DOHH2 (cell line): ENCODE data around the gene UNC93B1.

ENCODE experiments used
- H3F3A ChIP-seq: fragments of 200-600 bp; sonication (generic), shearing (Covaris generic); 2 replicates; pipeline ENCODE4 v1.6.0; 2016; ENCODE audit warnings: antibody characterized with exemption, mild to moderate bottlenecking; ENCODE audit not compliant: control insufficient read depth, insufficient read depth
- H3K27ac ChIP-seq: fragments of 200-600 bp; sonication (generic); 2 replicates; pipeline ENCODE4 v1.5.1; 2014; ENCODE audit warnings: low read depth, mild to moderate bottlenecking, low read length, moderate library complexity
- H3K27me3 ChIP-seq: fragments of 200-600 bp; sonication (generic); 2 replicates; pipeline ENCODE4 v1.6.1; 2014; ENCODE audit warnings: mild to moderate bottlenecking, low read length, mixed read lengths; ENCODE audit not compliant: control insufficient read depth
- H3K36me3 ChIP-seq: fragments of 200-600 bp; sonication (generic); 2 replicates; pipeline ENCODE4 v1.6.1; 2014; ENCODE audit warnings: mild to moderate bottlenecking, low read length, moderate library complexity, mixed read lengths; ENCODE audit not compliant: control insufficient read depth
- H3K4me1 ChIP-seq: fragments of 200-600 bp; sonication (generic); 2 replicates; pipeline ENCODE4 v1.6.1; 2014; ENCODE audit warnings: mild to moderate bottlenecking, low read length, mixed read lengths; ENCODE audit not compliant: control insufficient read depth
- H3K4me2 ChIP-seq: fragments of 200-600 bp; sonication (generic); 2 replicates; pipeline ENCODE4 v1.6.0; 2014; ENCODE audit warnings: mild to moderate bottlenecking, low read length, moderate library complexity
- H3K4me3 ChIP-seq: fragments of 200-600 bp; sonication (generic); 2 replicates; pipeline ENCODE4 v1.5.1; 2014; ENCODE audit warnings: mild to moderate bottlenecking, low read length, mixed read lengths
- H3K79me2 ChIP-seq: fragments of 200-600 bp; sonication (generic); 2 replicates; pipeline ENCODE4 v1.6.1; 2014; ENCODE audit warnings: mild to moderate bottlenecking, low read length, mixed read lengths; ENCODE audit not compliant: control insufficient read depth
- H3K9me2 ChIP-seq: fragments of 200-600 bp; sonication (generic); replicated peaks from 2 replicates; pipeline ENCODE4 v1.6.1; 2014; ENCODE audit warnings: mild to moderate bottlenecking, low read length, mixed read lengths; ENCODE audit not compliant: control insufficient read depth
- H3K9me3 ChIP-seq: fragments of 200-600 bp; sonication (generic); 2 replicates; pipeline ENCODE4 v1.6.1; 2014; ENCODE audit warnings: antibody characterized with exemption, low read length, mixed read lengths; ENCODE audit not compliant: control insufficient read depth, insufficient read depth
- H4K20me1 ChIP-seq: fragments of 200-600 bp; sonication (generic); 2 replicates; pipeline ENCODE4 v1.6.0; 2014; ENCODE audit warnings: low read depth, mild to moderate bottlenecking, antibody characterized with exemption, low read length, moderate library complexity; ENCODE audit not compliant: control insufficient read depth, insufficient read depth
- CTCF ChIP-seq: fragments of 200-600 bp; sonication (generic); IDR thresholded peaks from one replicate; pipeline ENCODE4 v1.5.1; 2014; ENCODE audit warnings: antibody characterized with exemption, mild to moderate bottlenecking, low read depth, low read length; ENCODE audit not compliant: poor library complexity, severe bottlenecking
- EZH2phosphoT487 ChIP-seq: fragments of 200-600 bp; sonication (generic); IDR thresholded peaks from 2 replicates; pipeline ENCODE4 v1.6.1; 2017; ENCODE audit warnings: borderline replicate concordance, mild to moderate bottlenecking, antibody characterized with exemption, low read length, moderate library complexity, mixed read lengths

UNC93B1 gene

GRCh38 chr11:68026391-68027105 lies 22.7 kb upstream of the UNC93B1 start:
- Histone ChIP-seq H3F3A (no peaks in the 10 kb centered on the region; the same call in 1 of the 2 replicates), H3K4me2 (no peak overlapping the region), H3K9me2 (no peaks in the 10 kb centered on the region), H3K4me3 (no peak overlapping the region), H3K36me3 (no peaks in the 10 kb centered on the region), H3K27ac (no peak overlapping the region), H3K4me1 (peaks cover 15% of the 10 kb centered on the region), H3K27me3 (no peaks in the 10 kb centered on the region), H3K79me2 (peaks cover 18% of the 10 kb centered on the region), H3K9me3 (no peaks in the 10 kb centered on the region), H4K20me1 (no peaks in the 10 kb centered on the region)
- TF ChIP-seq CTCF (no peak), EZH2phosphoT487 (no peak)

- peaks cover 7% of the 10 kb centered on the region; the same call in 1 of the 2 replicates for H3K79me2 ChIP-seq
- H3K36me3 ChIP-seq = no peaks in the 10 kb centered on the region
- H3F3A ChIP-seq = no peaks in the 10 kb centered on the region; the same call in 1 of the 2 replicates
- H3K4me2 ChIP-seq = no peak overlapping the region
- H3K9me3 ChIP-seq = no peaks in the 10 kb centered on the region
- no peaks in the 10 kb centered on the region for H3K27me3 ChIP-seq
- no peak overlapping the region for H3K27ac ChIP-seq
- H3K4me1 ChIP-seq = peaks cover 11% of the 10 kb centered on the region
- H4K20me1 ChIP-seq = no peaks in the 10 kb centered on the region
- no peaks in the 10 kb centered on the region for H3K9me2 ChIP-seq
- no peak for TF ChIP-seq EZH2phosphoT487
- peak; percentile 35 for TF ChIP-seq CTCF
- H3K4me3 ChIP-seq = no peak overlapping the region
Observed at GRCh38 chr11:68025047-68025446, 21.1 kb upstream of the UNC93B1 start.

- TF ChIP-seq EZH2phosphoT487 (no peak), CTCF (no peak)
- Histone ChIP-seq H3F3A (no peaks in the 10 kb centered on the region; the same call in 1 of the 2 replicates), H3K9me2 (no peaks in the 10 kb centered on the region), H3K9me3 (no peaks in the 10 kb centered on the region), H3K4me3 (no peak overlapping the region), H3K36me3 (no peaks in the 10 kb centered on the region), H3K27me3 (no peaks in the 10 kb centered on the region), H4K20me1 (no peaks in the 10 kb centered on the region), H3K79me2 (peaks cover 4% of the 10 kb centered on the region; the same call in 1 of the 2 replicates), H3K4me1 (peaks cover 8% of the 10 kb centered on the region), H3K4me2 (no peak overlapping the region), H3K27ac (no peak overlapping the region)
Observed at GRCh38 chr11:68024508-68024907, 20.6 kb upstream of the UNC93B1 start.
